HG03095 (cell line): ENCODE data around the gene DCD.
"Not testable (repeated sequence)": the region's sequence is repeated elsewhere in the genome, so short reads cannot be mapped to it uniquely, and the experiment has no call there.

Source experiments
- ATAC-seq: cut with Tn5 transposase; IDR thresholded peaks from one replicate; pipeline ENCODE4 v1.9.1; 2021; ENCODE audit warnings: moderate library complexity; ENCODE audit not compliant: unreplicated experiment

The DCD gene

DNA sequence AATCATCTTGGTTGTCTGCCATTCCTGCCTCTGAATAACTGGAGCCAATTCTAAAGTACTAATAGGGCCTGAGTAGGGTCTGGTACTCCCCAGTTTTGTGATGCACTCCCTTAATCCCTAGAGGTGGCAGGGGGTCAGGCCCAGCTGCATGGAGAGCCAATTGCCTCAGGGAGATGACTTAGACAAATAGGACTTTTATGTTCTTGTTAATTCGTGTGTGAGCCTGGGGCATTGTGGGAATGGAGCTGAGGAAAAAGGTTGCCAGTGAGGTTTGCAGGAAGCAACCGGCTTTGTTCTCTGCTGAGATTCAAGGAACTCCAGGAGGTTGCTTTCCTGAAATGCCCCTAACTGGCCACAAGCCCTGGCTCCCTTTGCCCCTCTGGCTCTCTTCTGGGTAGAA is 6.8 kb upstream of the DCD start:
- ATAC-seq: no peak

GRCh38 chr12:54653025-54653424 is 4.9 kb upstream of the DCD start:
- ATAC-seq: no peak

- ATAC-seq: no peak
Measured at GRCh38 chr12:54650889-54651288, 2.7 kb upstream of the DCD start.

DNA sequence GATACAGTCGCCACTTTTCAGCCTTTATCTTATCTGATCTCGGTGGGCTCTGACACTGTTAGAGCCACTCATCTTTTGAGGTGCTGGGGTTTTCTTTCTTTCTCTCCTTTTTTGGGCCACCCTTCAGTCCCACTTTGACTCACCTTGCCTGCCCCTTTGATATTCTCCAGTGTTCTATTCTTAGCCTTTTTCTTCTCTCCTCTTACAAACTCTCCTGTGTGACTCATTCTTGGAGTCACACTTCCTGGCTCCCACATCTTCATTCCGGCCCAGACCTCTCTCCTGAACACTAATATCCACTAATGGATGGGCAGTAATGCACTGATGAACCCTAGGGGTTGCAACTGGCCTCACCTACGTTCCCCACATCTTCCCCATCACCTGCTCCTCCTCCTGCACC is 2.2 kb upstream of the DCD start:
- ATAC-seq: no peak

GRCh38 chr12:54649825-54650224 is 1.7 kb upstream of the DCD start:
- ATAC-seq: no peak

DNA sequence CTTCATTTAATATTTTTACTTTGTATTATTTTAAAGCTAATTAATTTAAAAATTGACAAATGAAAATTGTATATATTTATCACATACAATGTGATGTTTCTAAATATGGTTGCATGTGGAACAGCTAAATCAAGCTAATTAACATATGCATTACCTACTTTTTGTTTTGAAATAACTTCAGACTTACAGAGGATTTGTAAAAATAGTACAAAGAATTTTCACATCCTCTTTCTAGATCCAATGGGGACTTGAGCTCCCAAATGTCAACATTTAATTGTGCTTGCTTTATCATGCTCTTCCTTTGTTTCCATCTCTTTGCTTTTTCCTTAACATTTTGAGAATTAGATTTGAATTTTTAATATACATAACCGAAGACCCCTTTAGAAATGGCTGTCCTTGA is 6.6 kb downstream of the DCD start:
- no peak for ATAC-seq

GRCh38 chr12:54641089-54641488 is 7.1 kb downstream of the DCD start:
- no peak for ATAC-seq

GRCh38 chr12:54639112-54639511 is 9.1 kb downstream of the DCD start:
- ATAC-seq: not testable (repeated sequence)

DNA sequence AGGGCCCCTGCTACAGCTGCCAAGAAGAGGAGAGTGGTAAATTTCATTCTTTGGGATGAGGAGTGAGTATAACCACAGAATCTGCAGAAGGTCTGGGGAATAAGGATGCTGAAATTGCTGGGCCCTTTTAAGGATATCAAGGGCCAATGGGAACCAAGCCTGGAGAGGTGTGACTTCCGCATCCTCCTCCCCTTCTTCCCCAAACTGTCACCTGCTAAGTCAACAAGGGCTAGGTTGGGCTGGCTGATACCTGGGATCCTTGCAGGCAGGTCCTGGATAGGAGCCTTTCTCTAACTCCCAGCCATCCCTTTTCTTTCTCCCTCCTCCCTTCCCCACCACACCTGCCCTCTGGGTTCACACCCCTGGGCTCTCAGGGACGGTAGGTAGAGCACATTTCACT is 13.4 kb downstream of the DCD start, which contains the start of gene LACRT:
LACRT (minus strand) TSS at position 101 of the 400 bp plus-strand sequence; CDS start at position 47, 54 bp downstream.
- ATAC-seq: no peak

DNA sequence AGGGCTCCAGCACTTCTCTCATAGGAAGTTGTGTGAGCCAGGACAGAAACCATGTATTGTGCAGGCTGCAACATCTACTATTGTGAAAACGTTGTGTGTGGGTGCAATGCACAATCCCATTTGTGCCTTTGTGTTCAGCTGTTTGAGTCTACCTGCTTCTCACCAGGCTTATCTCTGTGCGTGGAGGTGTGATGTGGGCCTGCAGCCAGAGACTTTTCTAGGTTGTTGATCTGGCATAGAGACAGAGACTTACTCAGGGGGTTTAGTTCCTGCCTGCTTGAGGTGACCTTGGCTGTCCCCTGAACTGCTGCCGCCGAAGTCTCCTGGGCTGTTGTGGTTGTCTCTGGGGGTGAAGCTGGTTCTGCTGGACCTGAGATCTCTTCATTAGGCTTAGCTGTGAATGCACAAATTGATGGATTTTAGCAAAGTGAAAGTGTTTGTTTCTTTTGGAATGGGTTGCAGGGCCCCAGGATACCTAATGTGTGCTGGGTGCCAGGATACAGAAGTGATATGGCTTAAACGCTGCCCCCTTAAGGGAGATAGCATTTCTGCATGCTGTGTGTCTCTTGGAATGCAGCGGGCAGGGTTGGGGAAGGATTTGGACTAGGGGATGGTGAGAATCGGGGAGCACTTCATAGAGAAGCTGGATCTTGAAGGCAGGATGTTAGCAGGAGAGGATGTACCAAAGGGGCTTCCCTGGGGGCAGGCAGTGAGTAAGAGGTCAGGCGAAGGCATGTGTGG is 16.0 kb downstream of the DCD start:
- no peak for ATAC-seq

- ATAC-seq: no peak
Measured at GRCh38 chr12:54631551-54631950, 16.6 kb downstream of the DCD start.

- ATAC-seq: no peak
Measured at GRCh38 chr12:54629925-54630324, 18.2 kb downstream of the DCD start.

- ATAC-seq: no peak
Measured at GRCh38 chr12:54628186-54628846, 19.8 kb downstream of the DCD start.

GRCh38 chr12:54627304-54627703 is 20.9 kb downstream of the DCD start:
- no peak for ATAC-seq

DNA sequence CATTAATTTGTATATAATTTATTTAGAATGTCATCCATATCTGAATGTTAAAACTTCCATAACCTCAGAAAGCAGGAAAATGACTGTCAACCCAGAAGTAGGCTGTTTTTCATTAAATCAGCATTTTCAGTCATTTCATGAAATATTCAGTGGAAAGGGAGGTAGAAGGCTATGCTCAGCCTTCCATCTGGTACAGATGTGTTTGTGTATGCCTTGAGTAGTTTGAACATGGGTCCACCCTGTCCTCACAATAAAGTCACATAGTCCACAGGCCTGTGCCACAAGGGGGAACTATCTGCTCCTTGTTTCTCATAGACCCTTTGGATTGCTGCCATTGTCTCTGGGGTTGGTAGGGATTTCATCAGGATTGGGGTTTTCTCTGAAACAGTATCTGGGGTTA is 22.6 kb downstream of the DCD start:
- ATAC-seq: no peak

DNA sequence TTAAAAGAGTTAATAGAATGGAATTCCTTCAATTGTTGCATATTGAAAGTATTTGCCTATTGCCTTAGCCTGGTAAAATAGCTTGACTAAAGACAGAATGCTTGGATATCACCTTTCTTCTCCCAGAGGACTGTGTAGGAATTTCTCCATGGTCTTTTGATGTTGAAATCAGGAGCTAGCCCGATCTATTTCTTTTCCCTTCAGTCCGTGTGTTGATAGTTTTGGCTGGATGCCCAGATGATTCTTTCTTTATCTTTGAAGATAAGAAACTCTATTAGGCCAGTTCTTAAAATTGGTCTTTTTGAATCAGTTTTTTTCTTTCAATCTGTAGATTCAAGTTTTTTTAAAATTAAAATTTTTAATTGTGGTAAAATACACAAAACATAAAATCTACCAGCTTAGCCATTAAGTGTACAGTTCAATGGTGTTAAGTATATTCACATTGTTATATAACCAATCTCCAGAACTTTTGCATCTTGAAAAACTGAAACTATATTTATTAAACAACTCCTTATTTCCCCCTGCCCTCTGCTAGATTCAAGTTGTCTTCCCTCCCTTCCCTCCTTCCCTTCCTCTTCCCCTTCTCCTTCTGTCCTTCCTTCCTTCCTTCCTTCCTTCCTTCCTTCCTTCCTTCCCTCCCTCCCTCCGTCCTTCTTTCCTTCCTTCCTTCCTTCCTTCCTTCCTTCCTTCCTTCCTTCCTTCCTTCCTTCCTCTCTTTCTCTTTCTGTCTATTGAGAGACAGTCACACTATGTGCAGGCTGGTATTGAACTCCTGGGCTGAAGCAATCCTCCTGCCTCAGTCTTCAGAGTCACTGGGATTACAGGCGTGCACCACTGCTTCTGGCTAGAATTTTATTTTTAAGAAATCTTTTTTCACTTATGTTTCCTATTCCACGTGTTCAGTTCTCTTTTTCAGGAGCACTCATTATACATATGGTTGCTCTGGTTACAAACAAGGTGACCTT is 23.6 kb downstream of the DCD start:
- no peak for ATAC-seq

DNA sequence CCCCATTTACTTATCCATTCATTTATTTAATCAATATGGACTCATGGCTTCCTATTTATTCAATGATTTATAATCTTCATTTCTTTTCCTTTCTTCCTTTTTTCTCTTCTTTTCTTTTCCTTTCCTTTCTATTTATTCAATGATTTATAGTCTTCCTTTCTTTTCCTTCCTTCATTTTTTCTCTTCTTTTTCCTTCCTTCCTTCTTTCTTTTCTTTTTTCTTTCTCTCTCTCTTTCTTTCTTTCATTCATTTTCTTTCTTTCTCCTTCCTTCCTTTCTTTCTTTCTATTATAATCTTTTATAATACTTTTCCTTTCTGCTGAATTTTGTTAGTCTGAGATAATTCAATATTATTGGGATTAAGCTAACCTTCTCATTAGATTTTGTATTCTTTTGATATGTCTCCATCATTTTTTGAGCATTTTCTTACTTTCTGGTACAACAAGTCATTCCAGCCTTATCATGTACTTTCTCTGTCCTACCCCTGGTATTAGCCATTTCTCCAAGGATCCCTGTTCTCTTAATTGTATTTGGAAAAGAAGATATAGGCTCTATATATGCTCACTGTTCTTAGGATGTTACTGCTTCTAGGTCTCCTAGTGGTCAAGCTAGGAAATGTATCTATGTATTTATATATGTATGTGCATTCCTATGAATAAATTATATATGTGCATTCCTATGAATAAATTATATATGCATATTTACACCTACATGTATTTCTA is 25.5 kb downstream of the DCD start:
- ATAC-seq: no peak

DNA sequence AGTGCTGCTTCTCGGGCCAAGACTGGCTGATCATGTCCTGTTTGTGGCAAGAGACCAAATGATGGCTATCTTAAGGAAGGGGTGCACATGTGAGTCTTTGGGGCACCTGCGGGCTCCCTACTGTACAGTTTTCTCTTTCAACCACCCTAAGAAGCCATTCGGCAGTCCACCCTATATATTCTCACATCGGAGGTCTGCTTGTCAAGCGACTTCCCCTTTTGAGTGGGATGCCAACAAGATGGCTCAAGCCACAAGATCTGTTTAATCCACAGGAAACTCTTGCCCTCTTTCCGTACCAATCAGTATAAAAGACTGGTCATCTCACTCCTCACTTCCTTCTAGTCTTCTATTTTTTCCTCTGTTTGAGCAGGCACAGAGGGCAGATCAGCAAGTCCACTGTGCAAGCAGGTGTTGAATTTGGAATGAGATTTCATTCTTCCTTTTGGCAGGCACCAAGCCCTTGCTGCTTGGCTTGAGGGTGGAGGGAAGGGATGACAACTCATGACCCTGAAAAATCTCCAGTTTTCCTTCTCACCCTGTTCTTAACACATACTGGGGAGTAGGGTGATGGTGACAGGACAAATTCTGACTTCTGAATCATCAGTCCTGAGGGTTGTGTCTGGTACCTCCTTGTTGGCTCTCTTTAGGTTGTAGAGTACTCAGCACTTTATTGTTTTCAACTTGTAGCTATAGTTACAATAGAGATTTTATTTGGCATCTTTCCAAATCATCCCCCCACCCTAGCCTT is 31.1 kb downstream of the DCD start:
- ATAC-seq: no peak

DNA sequence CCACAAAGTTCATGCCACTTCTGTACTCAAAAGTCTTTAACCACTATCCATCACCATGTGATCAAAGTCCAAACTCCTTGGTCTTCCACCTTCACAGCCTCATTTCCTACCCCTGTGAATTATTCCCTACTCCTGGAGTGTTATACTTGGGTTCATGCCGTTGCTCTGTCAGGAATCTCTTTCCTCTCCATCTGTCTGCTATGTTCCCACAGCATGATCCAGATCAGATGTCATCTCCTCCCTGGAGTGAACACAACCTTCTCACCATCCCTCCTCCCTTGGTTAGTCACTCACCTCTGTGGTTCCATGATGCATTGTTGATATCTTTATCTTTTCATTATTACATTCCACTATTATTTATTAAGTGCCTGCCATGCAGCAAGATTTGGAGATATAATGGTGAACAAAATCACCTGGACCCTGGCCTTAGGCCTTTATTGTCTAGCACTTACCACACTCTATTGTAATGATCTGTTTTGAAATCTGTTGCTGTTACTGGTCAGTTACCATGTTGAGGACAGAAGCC is 35.9 kb downstream of the DCD start:
- no peak for ATAC-seq

- no peak for ATAC-seq
Measured at GRCh38 chr12:54611715-54612149, 36.4 kb downstream of the DCD start.
